Thyroid gland (tissue), 4 donors: ENCODE measurements around the gene HLCS.

Experiments
- CTCF ChIP-seq, 6 experiments: fragments of 200-600 bp in 3 of 6; fragments of 450-650 bp in 3 of 6; sonication (generic) in 3 of 6; IDR thresholded peaks; one replicate each; pipeline ENCODE4 v1.5.1; 2016 to 2019; ENCODE audit warnings: antibody characterized with exemption in 6 of 6, mild to moderate bottlenecking in 2 of 6, inconsistent platforms in 1 of 6, moderate library complexity in 1 of 6
- POLR2A ChIP-seq, 2 donors: fragments of 450-650 bp; IDR thresholded peaks; one replicate each; pipeline ENCODE4 v1.6.1; 2017; ENCODE audit warnings: antibody characterized with exemption in 2 of 2, mild to moderate bottlenecking in 2 of 2, moderate library complexity in 1 of 2

GRCh38 chr21:36743446-36743845 lies 223.0 kb downstream of the HLCS start:
- TF ChIP-seq CTCF (IDR thresholded peaks at IDR 0.05) (no peak), POLR2A (IDR thresholded peaks at IDR 0.05) (no peak)
